Progenitor cell of endocrine pancreas (in vitro differentiated cells): ENCODE measurements around the gene PNLIPRP3. TPM values are rescaled to one million over a fixed set of nuclear protein-coding genes. Genes with fewer than 3 reads are reported as not detected.

Source experiments
- DNase-seq: peaks from one replicate; pipeline ENCODE4 v3.0.0; 2021; ENCODE audit warnings: low spot score; ENCODE audit not compliant: unreplicated experiment
- H3K27ac Mint-ChIP-seq: 2 replicates; pipeline ENCODE4 v1.8.0; 2021; ENCODE audit warnings: mild to moderate bottlenecking, moderate library complexity, mixed read lengths
- H3K27me3 Mint-ChIP-seq: 2 replicates; pipeline ENCODE4 v1.8.0; 2021; ENCODE audit warnings: mixed read lengths
- H3K36me3 Mint-ChIP-seq: 2 replicates; pipeline ENCODE4 v1.8.0; 2022; ENCODE audit warnings: mixed read lengths; ENCODE audit not compliant: insufficient read depth
- H3K4me1 Mint-ChIP-seq: 2 replicates; pipeline ENCODE4 v1.8.0; 2021; ENCODE audit warnings: low read depth, mixed read lengths
- H3K4me3 Mint-ChIP-seq: 2 replicates; pipeline ENCODE4 v1.8.0; 2021; ENCODE audit warnings: low read depth, mild to moderate bottlenecking, moderate library complexity, mixed read lengths
- H3K9me3 Mint-ChIP-seq: 2 replicates; pipeline ENCODE4 v1.8.0; 2021; ENCODE audit warnings: low read depth, mixed read lengths
- CTCF ChIP-seq: fragments of 200-600 bp; sonication (generic); IDR thresholded peaks from one replicate; pipeline ENCODE4 v1.5.0; 2021; ENCODE audit warnings: antibody characterized with exemption, mild to moderate bottlenecking; ENCODE audit not compliant: unreplicated experiment
- total RNA-seq: library from RNA; stranded (reverse); gene quantifications from 2 replicates; pipeline ENCODE4 v1.2.1, GENCODE V29; 2021

PNLIPRP3 gene
- total RNA-seq, 1 donor from 2014 or later, result not detected

GRCh38 chr10:116504786-116505185 lies 77.1 kb downstream of the PNLIPRP3 start:
- H3K4me3 Mint-ChIP-seq, result no peak overlapping the region
- no peak overlapping the region for H3K27ac Mint-ChIP-seq
- no peak for TF ChIP-seq CTCF
- no peaks in the 10 kb centered on the region for H3K4me1 Mint-ChIP-seq
- no peak for DNase-seq
- no peaks in the 10 kb centered on the region for H3K36me3 Mint-ChIP-seq
- H3K9me3 Mint-ChIP-seq, result peaks cover 3% of the 10 kb centered on the region
- no peaks in the 10 kb centered on the region for H3K27me3 Mint-ChIP-seq

GRCh38 chr10:116510565-116510964 lies 82.9 kb downstream of the PNLIPRP3 start:
- no peak overlapping the region for H3K27ac Mint-ChIP-seq
- H3K36me3 Mint-ChIP-seq, result no peaks in the 10 kb centered on the region
- H3K9me3 Mint-ChIP-seq, result no peaks in the 10 kb centered on the region
- no peak for TF ChIP-seq CTCF
- no peak for DNase-seq
- no peak overlapping the region for H3K4me3 Mint-ChIP-seq
- H3K4me1 Mint-ChIP-seq, result no peaks in the 10 kb centered on the region
- no peaks in the 10 kb centered on the region for H3K27me3 Mint-ChIP-seq

GRCh38 chr10:116511365-116511764 lies 83.7 kb downstream of the PNLIPRP3 start:
- no peaks in the 10 kb centered on the region for H3K27me3 Mint-ChIP-seq
- H3K4me3 Mint-ChIP-seq, result no peak overlapping the region
- no peaks in the 10 kb centered on the region for H3K9me3 Mint-ChIP-seq
- TF ChIP-seq CTCF, result no peak
- no peak overlapping the region for H3K27ac Mint-ChIP-seq
- no peaks in the 10 kb centered on the region for H3K36me3 Mint-ChIP-seq
- DNase-seq, result no peak
- no peaks in the 10 kb centered on the region for H3K4me1 Mint-ChIP-seq

- no peaks in the 10 kb centered on the region for H3K9me3 Mint-ChIP-seq
- peak; percentile 88 for TF ChIP-seq CTCF
- H3K4me1 Mint-ChIP-seq, result peaks cover 4% of the 10 kb centered on the region
- H3K36me3 Mint-ChIP-seq, result no peaks in the 10 kb centered on the region
- no peaks in the 10 kb centered on the region for H3K27me3 Mint-ChIP-seq
- H3K27ac Mint-ChIP-seq, result no peak overlapping the region
- no peak overlapping the region for H3K4me3 Mint-ChIP-seq
- peak; percentile 30 for DNase-seq
These were observed 94.0 kb downstream of the PNLIPRP3 start for GRCh38 chr10:116521424-116522290.

- Mint-ChIP-seq H3K4me3 (no peak overlapping the region), H3K27ac (no peak overlapping the region), H3K27me3 (no peaks in the 10 kb centered on the region)
These were observed 95.2 kb downstream of the PNLIPRP3 start for GRCh38 chr10:116522803-116523381.

More at GRCh38 chr10:116522803-116523381, 95.2 kb downstream of the PNLIPRP3 start:
- no peaks in the 10 kb centered on the region for H3K36me3 Mint-ChIP-seq
- no peaks in the 10 kb centered on the region for H3K9me3 Mint-ChIP-seq
- DNase-seq, result no peak
- TF ChIP-seq CTCF, result no peak
- peaks cover 4% of the 10 kb centered on the region for H3K4me1 Mint-ChIP-seq
